Panc1 (cell line): ENCODE measurements around the gene PKP2. TPM values are rescaled to one million over a fixed set of nuclear protein-coding genes. Genes with fewer than 3 reads are reported as not detected.

Experiments used
- ATAC-seq: fragments of 200-7000 bp; cut with Tn5 transposase; 2 replicates; pipeline ENCODE4 v1.9.1; 2020; ENCODE audit warnings: mild to moderate bottlenecking, moderate library complexity
- BruUV-seq: library from RNA; stranded (reverse); fragments of 400-500 nt; replicated peaks from 2 replicates; lab custom pipeline; 2021; lab: Mats Ljungman, UMichigan
- CTCF ChIA-PET: fragments of 300-600 bp; sonication (Branson Sonifier 250); formaldehyde crosslinking; loops from one replicate; lab custom pipeline; 2022; ENCODE audit warnings: antibody characterized with exemption; lab: Charles Lee
- POLR2A ChIA-PET: fragments of 300-600 bp; sonication (Branson Sonifier 250); formaldehyde crosslinking; loops from one replicate; lab custom pipeline; 2022; ENCODE audit warnings: antibody characterized with exemption; lab: Charles Lee
- DNase-seq: peaks from one replicate; pipeline ENCODE4 v3.0.0-alpha.2; 2010; ENCODE audit warnings: low read depth, low spot score
- H3K27ac ChIP-seq: 2 replicates; pipeline ENCODE4 v1.5.1; 2011; ENCODE audit warnings: mild to moderate bottlenecking, low read length, inconsistent platforms
- H3K27me3 ChIP-seq: fragments of 200-500 bp; sonication (Bioruptor generic); 2 replicates; pipeline ENCODE4 v1.6.0; 2014; ENCODE audit warnings: low read length, inconsistent platforms; ENCODE audit not compliant: control insufficient read depth, insufficient read depth
- H3K36me3 ChIP-seq: fragments of 200-500 bp; sonication (Bioruptor generic); 2 replicates; pipeline ENCODE4 v1.5.1; 2014; ENCODE audit warnings: inconsistent platforms, mild to moderate bottlenecking, low read length, moderate library complexity; ENCODE audit not compliant: control insufficient read depth, insufficient read depth
- H3K4me1 ChIP-seq: 2 replicates; pipeline ENCODE4 v1.5.1; 2011; ENCODE audit warnings: inconsistent platforms, mild to moderate bottlenecking, low read length, moderate library complexity; ENCODE audit not compliant: control insufficient read depth, insufficient read depth
- H3K4me3 ChIP-seq, 2 experiments: 2 replicates each; pipeline ENCODE4 v1.5.1; 2011 to 2012; ENCODE audit warnings: low read depth in 2 of 2, low read length in 2 of 2, mild to moderate bottlenecking in 2 of 2, inconsistent platforms in 1 of 2, moderate library complexity in 1 of 2
- H3K9me3 ChIP-seq: fragments of 200-500 bp; sonication (Bioruptor generic); 2 replicates; pipeline ENCODE4 v1.5.1; 2014; ENCODE audit warnings: low read depth, mild to moderate bottlenecking, inconsistent platforms, low read length, moderate library complexity; ENCODE audit not compliant: control insufficient read depth, insufficient read depth
- POLR2AphosphoS5 ChIP-seq: IDR thresholded peaks from 2 replicates; pipeline ENCODE4 v1.6.1; 2012; ENCODE audit warnings: mild to moderate bottlenecking, low read depth, low read length, moderate library complexity
- REST ChIP-seq, 2 experiments: IDR thresholded peaks; 2 replicates each; pipeline ENCODE4 v1.6.1; 2011 to 2012; ENCODE audit warnings: low read depth in 2 of 2, control low read depth in 1 of 2, low read length in 1 of 2, mild to moderate bottlenecking in 1 of 2, moderate library complexity in 1 of 2; ENCODE audit not compliant: insufficient read depth in 1 of 2
- SIN3A ChIP-seq: IDR thresholded peaks from 2 replicates; pipeline ENCODE4 v1.6.1; 2012; ENCODE audit warnings: low read depth, mild to moderate bottlenecking, low read length, moderate library complexity, borderline replicate concordance; ENCODE audit not compliant: insufficient read depth
- TCF7L2 ChIP-seq: IDR thresholded peaks from 2 replicates; pipeline ENCODE4 v1.6.1; 2011; ENCODE audit warnings: mild to moderate bottlenecking, low read depth, low read length, inconsistent platforms
- in situ Hi-C: cut with HindIII; loops from 2 replicates; pipeline ENCODE4 v1.10.0; 2016; ENCODE audit warnings: low sequenced_read_pairs, low pct_unique_long_range_greater_than_20kb
- intact Hi-C: fragments of 100-400 bp; cut with micrococcal nuclease; formaldehyde crosslinking; loops from one replicate; pipeline ENCODE4 v1.10.0; 2022; ENCODE audit not compliant: unreplicated experiment
- total RNA-seq: library from RNA; stranded (reverse); gene quantifications from one replicate; pipeline ENCODE4 v1.2.1, GENCODE V29; 2021; ENCODE audit not compliant: unreplicated experiment
- TF ChIP-seq, protein P1 (sequence below): fragments of 450-650 bp; IDR thresholded peaks from 2 replicates; pipeline ENCODE4 v1.5.1; 2017; ENCODE audit warnings: mild to moderate bottlenecking

The PKP2 gene
- total RNA-seq, 1 experiment from 2014 or later: 2.2 TPM

- ChIA-PET POLR2A (no interaction called here), CTCF (no interaction called here)
- H3K4me1 ChIP-seq: no peaks in the 10 kb centered on the region
- intact Hi-C loops (no loop called here), in situ Hi-C loops (no loop called here)
- no peaks in the 10 kb centered on the region for H3K9me3 ChIP-seq
- DNase-seq (no peak), ATAC-seq (no peak)
- no peaks in the 10 kb centered on the region for H3K36me3 ChIP-seq
- no peak overlapping the region for H3K27ac ChIP-seq
- H3K27me3 ChIP-seq: peaks cover 2% of the 10 kb centered on the region; the same call in 1 of the 2 replicates
- no peak overlapping the region for H3K4me3 ChIP-seq
- no TSS peak for BruUV-seq
- TF ChIP-seq SIN3A (no peak), POLR2AphosphoS5 (no peak), REST (IDR thresholded peaks at IDR 0.05; ENCODE audit: insufficient read depth in 1 of 2, low read depth in 2 of 2, low read length in 1 of 2) (no peak), TCF7L2 (no peak)
- TF ChIP-seq, protein P1, sequence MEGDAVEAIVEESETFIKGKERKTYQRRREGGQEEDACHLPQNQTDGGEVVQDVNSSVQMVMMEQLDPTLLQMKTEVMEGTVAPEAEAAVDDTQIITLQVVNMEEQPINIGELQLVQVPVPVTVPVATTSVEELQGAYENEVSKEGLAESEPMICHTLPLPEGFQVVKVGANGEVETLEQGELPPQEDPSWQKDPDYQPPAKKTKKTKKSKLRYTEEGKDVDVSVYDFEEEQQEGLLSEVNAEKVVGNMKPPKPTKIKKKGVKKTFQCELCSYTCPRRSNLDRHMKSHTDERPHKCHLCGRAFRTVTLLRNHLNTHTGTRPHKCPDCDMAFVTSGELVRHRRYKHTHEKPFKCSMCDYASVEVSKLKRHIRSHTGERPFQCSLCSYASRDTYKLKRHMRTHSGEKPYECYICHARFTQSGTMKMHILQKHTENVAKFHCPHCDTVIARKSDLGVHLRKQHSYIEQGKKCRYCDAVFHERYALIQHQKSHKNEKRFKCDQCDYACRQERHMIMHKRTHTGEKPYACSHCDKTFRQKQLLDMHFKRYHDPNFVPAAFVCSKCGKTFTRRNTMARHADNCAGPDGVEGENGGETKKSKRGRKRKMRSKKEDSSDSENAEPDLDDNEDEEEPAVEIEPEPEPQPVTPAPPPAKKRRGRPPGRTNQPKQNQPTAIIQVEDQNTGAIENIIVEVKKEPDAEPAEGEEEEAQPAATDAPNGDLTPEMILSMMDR: no peak
These were observed 111.0 kb downstream of the PKP2 start for GRCh38 chr12:32785557-32785956.

DNA sequence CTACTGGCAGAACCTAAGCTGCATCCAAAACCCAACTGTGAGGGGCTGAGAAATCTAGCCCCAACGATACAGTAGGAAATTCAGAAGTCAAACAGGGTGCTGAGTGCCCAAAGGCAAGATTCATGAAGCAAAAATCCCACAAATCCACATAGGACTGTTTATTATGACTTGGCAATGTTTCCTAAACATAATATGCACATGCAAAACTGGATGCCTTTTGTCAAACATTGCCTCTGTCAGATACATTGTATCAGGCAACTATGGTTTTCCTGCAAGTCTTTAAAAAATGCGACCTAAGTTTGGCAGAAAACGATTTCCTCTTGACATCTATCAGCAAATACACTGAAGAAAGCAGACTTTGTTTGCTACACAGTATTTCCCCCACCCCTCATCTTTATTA is 113.5 kb downstream of the PKP2 start:
- Histone ChIP-seq H3K4me1 (no peaks in the 10 kb centered on the region), H3K4me3 (no peak overlapping the region), H3K9me3 (no peaks in the 10 kb centered on the region), H3K36me3 (no peaks in the 10 kb centered on the region), H3K27me3 (peaks cover 4% of the 10 kb centered on the region; the same call in 1 of the 2 replicates), H3K27ac (no peak overlapping the region)
- in situ Hi-C loops: no loop called here
- ATAC-seq (no peak), DNase-seq (no peak)
- CTCF ChIA-PET: no interaction called here
- POLR2A ChIA-PET: no interaction called here
- TF ChIP-seq POLR2AphosphoS5 (no peak), REST (IDR thresholded peaks at IDR 0.05; ENCODE audit: insufficient read depth in 1 of 2, low read depth in 2 of 2, low read length in 1 of 2) (no peak), SIN3A (no peak), TCF7L2 (no peak)
- TF ChIP-seq, protein P1: no peak
- no TSS peak for BruUV-seq
- intact Hi-C loops: no loop called here
